ENCODE data around the gene KLHL3.

KLHL3 gene

GRCh38 chr5:137688210-137688840, 47.6 kb downstream of the KLHL3 start:
- no peak overlapping the region for H3K27ac ChIP-seq (ENCODE audit: extremely low read depth, low read depth, low read length)
- no peak overlapping the region for H3K4me3 ChIP-seq (ENCODE audit: low read depth, low read length)
- TF ChIP-seq ZNF701 (tag by site-specific recombination; IDR thresholded peaks at IDR 0.05) (no peak), ZBTB6 (tag by site-specific recombination; IDR thresholded peaks at IDR 0.05) (no peak), SCRT1 (tag by site-specific recombination; IDR thresholded peaks at IDR 0.05; ENCODE audit: borderline replicate concordance) (no peak), ZNF514 (tag by site-specific recombination; IDR thresholded peaks at IDR 0.05) (no peak)
- ChIA-PET CTCF (interaction anchor here (0.9 kb wide), 1 partner anchor 10 kb away, joined by 4 read pairs; no protein-coding TSS in a partner anchor), POLR2A (no interaction called here)
- H3K36me3 ChIP-seq (ENCODE audit: control insufficient read depth in 2 of 2, insufficient read depth in 1 of 2, low read length in 2 of 2): no peaks in the 10 kb centered on the region
- no peaks in the 10 kb centered on the region for H3K4me1 ChIP-seq (ENCODE audit: control insufficient read depth, insufficient read depth, low read length)
- no peaks in the 10 kb centered on the region for H3K9me3 ChIP-seq (ENCODE audit: control insufficient read depth, insufficient read depth, low read depth, low read length)

GRCh38 chr5:137684761-137685160, 51.1 kb downstream of the KLHL3 start:
- Histone ChIP-seq H3K9me3 (ENCODE audit: control insufficient read depth, insufficient read depth, low read depth, low read length) (no peaks in the 10 kb centered on the region), H3K4me1 (ENCODE audit: control insufficient read depth, insufficient read depth, low read length) (no peaks in the 10 kb centered on the region), H3K36me3 (ENCODE audit: control insufficient read depth in 2 of 2, insufficient read depth in 1 of 2, low read length in 2 of 2) (no peaks in the 10 kb centered on the region), H3K4me3 (ENCODE audit: low read depth, low read length) (no peak overlapping the region), H3K27ac (ENCODE audit: extremely low read depth, low read depth, low read length) (no peak overlapping the region)
- CTCF ChIA-PET: interaction anchor here (0.8 to 1.5 kb wide), 4 partner anchors 8 to 186 kb away, joined by 3 to 5 read pairs (median 4); partner anchors contain the start of gene SPOCK1
- no peak for TF ChIP-seq WT1 (tag by site-specific recombination; IDR thresholded peaks at IDR 0.05)
- TF ChIP-seq ZNF530 (tag by site-specific recombination; IDR thresholded peaks at IDR 0.05; ENCODE audit: low read depth): no peak
- no peak for TF ChIP-seq ZNF660 (tag by site-specific recombination; IDR thresholded peaks at IDR 0.05)
- TF ChIP-seq ZNF621 (tag by site-specific recombination; IDR thresholded peaks at IDR 0.05): no peak
- TF ChIP-seq ZNF610 (tag by site-specific recombination; IDR thresholded peaks at IDR 0.05; ENCODE audit: borderline replicate concordance): no peak
- TF ChIP-seq ZNF280C (tag by site-specific recombination; IDR thresholded peaks at IDR 0.05): no peak
- no peak for TF ChIP-seq HOXD13 (CRISPR knock-in tag; IDR thresholded peaks at IDR 0.05; ENCODE audit: borderline replicate concordance)
- TF ChIP-seq ZNF843 (tag by site-specific recombination; IDR thresholded peaks at IDR 0.05): no peak
- TF ChIP-seq ZNF184 (tag by site-specific recombination; IDR thresholded peaks at IDR 0.05): no peak
- TF ChIP-seq ZNF26 (tag by site-specific recombination; IDR thresholded peaks at IDR 0.05): no peak
- no peak for TF ChIP-seq ZSCAN16 (tag by site-specific recombination; IDR thresholded peaks at IDR 0.05)
- TF ChIP-seq ZNF558 (tag by site-specific recombination; IDR thresholded peaks at IDR 0.05): no peak
- TF ChIP-seq ZNF664 (tag by site-specific recombination; IDR thresholded peaks at IDR 0.05): no peak
- POLR2A ChIA-PET: no interaction called here

- POLR2A ChIA-PET: no interaction called here
- Histone ChIP-seq H3K27ac (ENCODE audit: extremely low read depth, low read depth, low read length) (no peak overlapping the region), H3K9me3 (ENCODE audit: control insufficient read depth, insufficient read depth, low read depth, low read length) (no peaks in the 10 kb centered on the region), H3K4me1 (ENCODE audit: control insufficient read depth, insufficient read depth, low read length) (no peaks in the 10 kb centered on the region), H3K36me3 (ENCODE audit: control insufficient read depth in 2 of 2, insufficient read depth in 1 of 2, low read length in 2 of 2) (no peaks in the 10 kb centered on the region), H3K4me3 (ENCODE audit: low read depth, low read length) (no peak overlapping the region)
- CTCF ChIA-PET: no interaction called here
- TF ChIP-seq ZNF843 (tag by site-specific recombination; IDR thresholded peaks at IDR 0.05) (no peak), AEBP2 (tag by site-specific recombination; IDR thresholded peaks at IDR 0.05; ENCODE audit: borderline replicate concordance) (no peak), ZNF777 (tag by site-specific recombination; IDR thresholded peaks at IDR 0.05; ENCODE audit: borderline replicate concordance) (no peak), ZNF785 (tag by site-specific recombination; IDR thresholded peaks at IDR 0.05) (no peak), MYNN (tag by site-specific recombination; IDR thresholded peaks at IDR 0.05; ENCODE audit: borderline replicate concordance) (no peak), BCL6B (tag by site-specific recombination; IDR thresholded peaks at IDR 0.05) (no peak), ZNF324 (tag by site-specific recombination; IDR thresholded peaks at IDR 0.05) (no peak), HOXD13 (CRISPR knock-in tag; IDR thresholded peaks at IDR 0.05; ENCODE audit: borderline replicate concordance) (no peak), MZF1 (tag by site-specific recombination; IDR thresholded peaks at IDR 0.05; ENCODE audit: borderline replicate concordance) (no peak), ZNF184 (tag by site-specific recombination; IDR thresholded peaks at IDR 0.05) (no peak)
These were observed 54.7 kb downstream of the KLHL3 start for GRCh38 chr5:137681191-137681590.
